Fibroblast of the aortic adventitia (primary cell): ENCODE results near the gene MATCAP1. TPM values are rescaled to one million over a fixed set of nuclear protein-coding genes. Genes with fewer than 3 reads are reported as not detected.

Source experiments
- DNase-seq: peaks from one replicate; pipeline ENCODE4 v3.0.0-alpha.2; 2010; ENCODE audit warnings: low read depth
- H3K4me3 ChIP-seq: 2 replicates; pipeline ENCODE4 v1.5.1; 2011; ENCODE audit warnings: low read depth, mild to moderate bottlenecking, control low read depth, low read length, moderate library complexity
- total RNA-seq: library from RNA; depleted of rRNA; stranded (reverse); fragments of >200 nt; gene quantifications from 2 replicates; pipeline ENCODE4 v1.2.3, GENCODE V29; 2012; ENCODE audit warnings: low replicate concordance
- TF ChIP-seq, protein P1 (sequence below): IDR thresholded peaks from 2 replicates; pipeline ENCODE4 v1.5.1; 2011; ENCODE audit warnings: mild to moderate bottlenecking, low read length, control low read depth, inconsistent platforms; ENCODE audit not compliant: insufficient read depth

MATCAP1 gene
- total RNA-seq, 1 donor = 9.9 TPM

DNA sequence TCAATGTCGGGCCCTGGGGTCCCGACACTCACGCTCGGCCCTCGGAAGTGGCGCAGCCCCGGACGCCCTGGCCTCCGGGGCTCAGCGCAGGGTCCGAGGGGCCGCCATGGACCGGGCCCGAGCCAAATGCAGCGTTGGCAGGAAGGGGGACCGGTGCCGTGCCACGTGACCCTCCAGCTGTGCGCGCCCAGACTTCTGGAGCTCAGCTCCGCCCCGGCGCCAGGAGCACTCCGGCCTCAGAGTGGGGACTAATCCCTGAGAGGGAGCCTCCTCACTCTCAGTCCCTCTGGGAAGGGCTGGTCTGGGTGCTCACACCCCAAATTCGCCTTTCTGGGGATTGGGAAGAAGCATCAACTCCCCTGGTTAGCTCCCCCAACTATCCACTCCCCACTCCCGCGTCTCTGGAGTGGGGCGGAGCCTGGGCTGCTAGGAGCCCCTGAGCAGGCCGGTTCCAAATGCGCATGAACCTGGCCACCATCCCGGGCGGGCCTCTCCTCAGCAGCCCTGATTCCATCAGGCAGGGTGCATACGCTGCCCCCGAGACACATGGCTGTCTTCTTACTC, 32.8 kb downstream of the MATCAP1 start, which contains the start of gene B3GNT9:
TSS of gene B3GNT9 (minus strand) at position 166 of the 564 bp plus-strand sequence. CDS start 513 bp downstream, outside the sequence.
- DNase-seq = peak; percentile 80
- TF ChIP-seq, protein P1, sequence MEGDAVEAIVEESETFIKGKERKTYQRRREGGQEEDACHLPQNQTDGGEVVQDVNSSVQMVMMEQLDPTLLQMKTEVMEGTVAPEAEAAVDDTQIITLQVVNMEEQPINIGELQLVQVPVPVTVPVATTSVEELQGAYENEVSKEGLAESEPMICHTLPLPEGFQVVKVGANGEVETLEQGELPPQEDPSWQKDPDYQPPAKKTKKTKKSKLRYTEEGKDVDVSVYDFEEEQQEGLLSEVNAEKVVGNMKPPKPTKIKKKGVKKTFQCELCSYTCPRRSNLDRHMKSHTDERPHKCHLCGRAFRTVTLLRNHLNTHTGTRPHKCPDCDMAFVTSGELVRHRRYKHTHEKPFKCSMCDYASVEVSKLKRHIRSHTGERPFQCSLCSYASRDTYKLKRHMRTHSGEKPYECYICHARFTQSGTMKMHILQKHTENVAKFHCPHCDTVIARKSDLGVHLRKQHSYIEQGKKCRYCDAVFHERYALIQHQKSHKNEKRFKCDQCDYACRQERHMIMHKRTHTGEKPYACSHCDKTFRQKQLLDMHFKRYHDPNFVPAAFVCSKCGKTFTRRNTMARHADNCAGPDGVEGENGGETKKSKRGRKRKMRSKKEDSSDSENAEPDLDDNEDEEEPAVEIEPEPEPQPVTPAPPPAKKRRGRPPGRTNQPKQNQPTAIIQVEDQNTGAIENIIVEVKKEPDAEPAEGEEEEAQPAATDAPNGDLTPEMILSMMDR = no peak

DNA sequence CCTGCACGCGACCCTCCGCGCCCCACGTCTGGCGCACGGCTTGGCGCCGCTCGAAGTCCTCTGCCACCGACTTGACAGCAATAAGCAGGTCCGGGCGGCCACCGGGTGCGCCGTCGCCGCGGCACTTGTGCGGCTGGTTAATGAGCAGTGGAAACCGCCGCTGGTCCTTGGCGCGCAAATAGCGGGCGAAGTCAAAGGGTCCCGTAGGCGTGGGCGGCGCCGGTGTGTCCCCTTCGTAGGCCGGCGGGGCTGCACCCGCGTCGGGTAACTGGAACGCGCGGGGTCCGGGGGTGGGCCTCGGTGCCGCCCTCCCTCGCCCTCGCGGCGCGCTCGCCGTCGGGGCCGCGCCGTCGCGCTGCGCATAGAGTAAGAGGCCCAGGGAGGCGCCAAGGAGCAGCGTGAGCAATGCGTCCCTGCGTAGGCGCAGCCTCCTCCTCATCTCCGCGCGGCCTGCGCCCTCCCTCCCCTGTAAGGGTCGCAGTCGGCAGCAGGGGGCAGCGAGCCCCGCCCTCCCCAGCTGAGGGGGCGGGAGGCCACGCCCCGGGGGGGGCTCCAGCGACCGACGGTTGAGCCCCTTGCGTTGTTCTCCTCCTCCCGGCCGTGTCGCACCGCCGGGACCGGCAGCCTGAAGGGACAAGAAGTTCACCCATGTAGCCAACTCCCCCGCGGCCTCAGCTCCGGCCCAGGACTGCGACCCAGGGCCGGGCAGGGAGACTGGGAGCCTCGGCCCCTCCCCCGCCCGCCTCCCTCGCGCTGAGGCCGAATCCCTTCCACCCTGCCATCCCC, 33.5 kb downstream of the MATCAP1 start:
- peak; percentile 59 for DNase-seq
- peak overlapping the region; percentile 73 for H3K4me3 ChIP-seq
- TF ChIP-seq, protein P1 = no peak

More for the DNA sequence above, 32.8 kb downstream of the MATCAP1 start, which contains the start of gene B3GNT9:
- H3K4me3 ChIP-seq = peak within 1 kb of the TSS; percentile 73

DNA sequence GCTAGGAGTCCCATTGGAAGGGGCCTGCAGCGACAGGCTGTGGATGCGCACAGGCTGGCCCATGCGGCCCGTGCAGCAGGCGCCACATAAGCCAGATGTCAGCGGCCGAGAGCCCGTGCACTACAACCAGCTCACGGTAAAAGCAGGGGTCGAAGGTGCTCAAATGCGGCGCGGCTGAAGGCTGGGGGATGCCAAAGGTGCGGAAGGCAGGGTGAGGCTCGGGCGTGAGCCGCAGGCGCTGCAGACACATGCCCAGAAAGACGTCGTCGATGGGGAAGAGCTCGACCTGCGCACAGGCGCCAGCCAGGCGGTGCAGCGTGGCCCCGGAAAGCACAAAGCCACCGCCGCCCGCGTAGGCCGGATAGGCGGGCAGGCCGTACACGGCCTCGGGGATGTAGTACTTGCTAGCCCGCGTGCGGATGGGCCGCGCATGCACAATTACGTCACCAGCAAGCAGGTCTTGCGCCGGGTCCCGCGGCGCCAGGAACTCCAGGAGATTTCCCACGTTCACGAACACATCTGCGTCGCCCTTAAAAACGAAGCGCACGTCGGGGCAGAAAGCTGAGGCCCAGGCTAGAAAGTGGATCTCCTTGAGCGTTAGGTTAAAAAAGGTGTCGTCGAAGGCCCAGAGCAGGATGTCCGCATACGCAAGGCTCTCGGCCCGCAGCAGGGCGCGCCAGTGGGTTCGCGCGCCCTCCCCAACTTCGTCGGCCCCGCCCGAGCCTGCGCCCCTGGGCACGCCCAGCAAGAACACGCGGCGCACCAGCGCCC, 34.3 kb downstream of the MATCAP1 start:
- DNase-seq = no peak
- H3K4me3 ChIP-seq = peak overlapping the region; percentile 73
- TF ChIP-seq, protein P1 = no peak

DNA sequence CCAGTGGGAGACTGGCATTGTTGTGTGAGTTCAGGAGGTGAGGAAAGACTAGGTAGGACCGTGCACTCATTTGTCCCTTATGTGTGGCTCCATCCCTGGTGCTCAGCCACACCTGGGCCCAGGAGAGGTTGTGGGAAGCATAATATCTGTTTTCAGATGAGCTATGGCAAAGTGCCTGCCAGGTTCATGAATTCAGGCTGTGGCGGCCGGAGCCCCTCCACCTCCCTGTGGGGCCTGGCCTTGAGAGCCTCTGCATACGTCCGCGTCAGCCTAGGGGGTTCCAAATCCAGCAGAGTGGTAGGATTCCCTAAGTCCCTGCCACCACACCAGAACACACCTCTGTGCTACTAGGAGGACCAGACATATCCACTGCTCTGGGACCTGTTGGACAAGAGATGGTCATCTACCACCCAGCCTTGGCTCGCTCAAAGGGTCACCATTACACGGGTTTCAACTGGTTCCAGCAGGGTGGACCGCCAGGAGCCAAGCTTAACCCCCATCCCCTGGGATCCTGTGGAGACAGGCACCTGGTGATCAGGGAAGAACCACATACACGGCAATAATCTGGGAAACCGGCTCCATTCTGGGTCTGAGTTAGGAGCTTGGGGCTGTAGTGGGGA, 35.0 kb downstream of the MATCAP1 start:
- H3K4me3 ChIP-seq = no peak overlapping the region
- DNase-seq = no peak
- TF ChIP-seq, protein P1 = no peak

DNA sequence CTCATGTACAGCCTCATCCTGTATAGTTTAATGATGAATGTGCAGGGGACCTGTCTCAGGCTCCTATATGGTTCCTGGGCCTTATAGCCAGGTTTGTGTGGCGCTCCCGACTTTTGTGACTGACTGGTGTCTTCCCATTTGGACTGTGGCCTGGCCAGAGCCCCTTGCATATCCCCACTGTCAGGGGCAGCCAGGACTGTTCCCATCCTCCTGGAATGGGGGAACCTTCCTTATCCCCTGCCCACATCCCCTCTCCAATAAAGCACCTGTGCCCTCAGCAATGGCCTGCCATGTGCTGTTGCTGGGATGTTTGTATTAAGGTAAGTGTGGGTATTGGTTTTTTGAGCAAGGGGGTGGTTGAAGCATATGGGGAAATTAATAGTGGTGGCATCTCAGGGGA, 35.5 kb downstream of the MATCAP1 start:
- TF ChIP-seq, protein P1 = no peak
- no peak for DNase-seq
- no peak overlapping the region for H3K4me3 ChIP-seq

DNA sequence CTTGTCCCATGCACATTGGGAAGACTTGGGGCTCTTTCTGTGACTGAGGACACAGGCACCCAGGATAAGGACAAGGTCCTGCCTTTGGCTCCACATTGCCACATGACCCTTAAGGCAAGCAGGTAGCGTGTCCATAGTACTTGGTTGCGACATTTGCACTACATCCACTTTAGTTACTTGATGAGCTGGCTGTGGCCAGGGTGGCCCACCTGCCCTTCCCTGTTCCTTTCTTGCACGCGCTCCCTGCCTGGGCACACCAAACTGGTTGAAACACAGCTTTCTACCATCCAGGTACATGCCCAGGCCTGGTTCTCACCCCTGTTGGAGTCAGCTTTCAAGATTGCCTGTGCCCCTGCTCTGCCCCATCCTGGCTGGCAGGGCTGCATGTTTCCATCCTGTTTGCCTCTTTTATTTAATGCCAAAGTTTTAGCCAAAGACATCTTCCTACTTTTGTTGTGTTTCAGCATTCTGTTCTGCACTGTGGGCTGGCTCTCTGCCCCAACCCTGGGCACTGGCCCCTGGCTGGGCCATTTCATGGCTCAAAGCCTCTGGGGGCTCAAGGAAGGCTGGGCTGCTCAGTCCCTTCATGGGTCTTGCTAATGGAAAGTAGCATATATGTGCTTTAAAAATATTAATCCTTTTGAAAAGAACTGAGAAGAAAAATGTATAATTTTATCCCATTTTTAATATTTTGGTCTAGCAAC, 36.2 kb downstream of the MATCAP1 start:
- H3K4me3 ChIP-seq = no peak overlapping the region
- TF ChIP-seq, protein P1 = no peak
- DNase-seq = no peak
